HG03432 (cell line): ENCODE data around the gene SSX2IP.
"Not testable (repeated sequence)": the region's sequence is repeated elsewhere in the genome, so short reads cannot be mapped to it uniquely, and the experiment has no call there.

Experiments used
- ATAC-seq: cut with Tn5 transposase; IDR thresholded peaks from one replicate; pipeline ENCODE4 v1.9.1; 2021; ENCODE audit warnings: mild to moderate bottlenecking, moderate library complexity; ENCODE audit not compliant: unreplicated experiment

SSX2IP gene

DNA sequence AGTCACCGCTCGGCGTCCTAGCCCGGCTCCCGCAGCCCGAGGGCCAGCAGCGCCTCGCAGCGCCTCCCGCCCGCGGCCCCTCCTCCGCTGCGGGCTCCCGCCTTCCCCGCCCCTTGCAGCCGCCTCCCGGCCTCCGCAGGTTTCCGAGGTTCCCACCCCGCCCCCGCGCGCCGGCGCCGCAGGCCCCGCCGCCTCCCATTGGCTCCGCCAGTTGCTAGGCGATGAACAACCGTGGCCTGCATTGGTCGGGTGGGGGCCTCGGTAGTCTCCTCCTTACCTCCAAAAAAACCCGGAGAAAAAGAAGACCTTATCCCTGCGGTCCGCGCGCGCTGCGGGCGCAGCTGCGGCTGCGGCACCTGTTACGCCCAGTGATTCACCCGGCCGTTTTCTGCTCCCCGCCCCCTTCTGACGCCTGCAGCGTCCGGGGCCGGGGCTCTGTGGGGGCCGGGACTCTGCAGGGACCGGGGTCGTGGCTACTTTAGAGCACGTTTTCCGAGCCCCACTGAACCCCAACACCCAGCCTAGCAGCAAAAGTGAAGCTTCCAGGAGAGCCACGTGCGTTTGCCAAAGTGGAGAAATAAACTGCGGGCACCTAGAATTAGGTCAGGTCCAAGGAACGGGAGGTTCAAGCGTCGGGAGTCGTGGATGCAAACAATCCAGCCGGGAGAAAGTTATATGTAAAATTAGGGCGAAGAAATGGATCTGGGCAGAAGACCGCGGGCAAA, at the start of gene SSX2IP:
Gene SSX2IP (minus strand): TSS at position 65 of the 725 bp plus-strand sequence. CDS start 19,242 bp downstream, outside the sequence.
- peak; percentile 93 for ATAC-seq

DNA sequence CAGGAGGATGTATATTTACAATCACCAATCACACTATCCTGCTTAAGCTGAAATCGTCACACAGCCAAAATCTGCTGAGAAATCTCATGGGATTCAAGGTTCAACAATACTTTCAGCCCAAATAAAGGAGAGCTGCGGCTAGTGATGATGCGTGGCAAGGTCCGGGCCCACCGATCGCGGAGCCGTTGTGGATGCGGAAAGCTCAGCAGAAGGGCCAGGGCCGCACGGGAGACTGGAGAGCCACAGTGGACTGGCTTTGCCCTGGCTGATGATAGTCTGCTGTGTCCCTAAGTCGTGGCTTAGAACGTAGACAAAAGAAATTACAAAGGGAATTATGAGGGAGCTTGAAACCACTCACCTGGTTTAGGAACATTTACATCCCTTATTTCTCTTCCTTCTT, 48.0 kb upstream of the SSX2IP start:
- no peak for ATAC-seq

- no peak for ATAC-seq
These were observed 47.3 kb upstream of the SSX2IP start for GRCh38 chr1:84737590-84737989.

GRCh38 chr1:84736944-84737343, 46.7 kb upstream of the SSX2IP start:
- ATAC-seq: no peak

- no peak for ATAC-seq
These were observed 46.2 kb upstream of the SSX2IP start for GRCh38 chr1:84736445-84736844.

DNA sequence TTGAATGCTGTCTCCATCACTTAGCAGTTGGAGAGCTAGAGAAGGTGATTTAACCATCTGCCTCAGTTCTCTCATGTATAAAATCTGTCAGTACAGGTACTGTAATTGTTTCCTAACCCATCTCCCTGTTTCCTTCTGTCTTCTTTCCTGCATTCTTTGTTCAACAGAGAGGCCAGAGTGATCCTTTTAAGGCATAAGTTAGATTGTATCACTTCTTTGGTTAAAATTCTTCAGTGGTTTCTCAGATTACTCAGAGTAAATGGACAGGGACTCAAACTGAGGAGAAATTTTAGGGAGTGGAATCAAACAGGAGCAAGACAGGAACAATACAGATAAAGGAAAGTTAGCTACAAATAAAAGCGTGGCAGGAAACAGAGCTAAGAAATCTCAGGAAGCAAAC, 45.2 kb upstream of the SSX2IP start:
- ATAC-seq: no peak

GRCh38 chr1:84732520-84732919, 42.3 kb upstream of the SSX2IP start:
- ATAC-seq: no peak

DNA sequence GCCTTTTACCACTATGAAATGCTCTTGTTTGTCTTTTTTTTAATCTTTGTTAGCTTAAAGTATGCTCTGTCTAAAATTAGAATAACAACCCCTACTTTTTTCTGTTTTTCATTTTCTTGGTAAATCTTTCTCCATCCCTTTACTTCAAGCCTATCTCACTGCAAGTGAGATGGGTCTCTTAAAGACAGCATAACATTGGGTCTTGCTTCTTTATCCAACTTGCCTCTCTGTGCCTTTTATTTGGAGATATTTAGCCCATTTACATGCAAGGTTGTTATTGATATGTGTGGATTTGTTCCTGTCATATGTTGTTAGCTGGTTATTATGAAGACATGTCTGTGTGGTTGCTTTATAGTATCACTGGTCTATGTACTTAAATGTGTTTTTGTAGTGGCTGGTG, 41.3 kb upstream of the SSX2IP start:
- ATAC-seq: no peak

- ATAC-seq: not testable (repeated sequence)
These were observed 37.5 kb upstream of the SSX2IP start for GRCh38 chr1:84727711-84728110.

- no peak for ATAC-seq
These were observed 36.6 kb upstream of the SSX2IP start for GRCh38 chr1:84726593-84727499.

DNA sequence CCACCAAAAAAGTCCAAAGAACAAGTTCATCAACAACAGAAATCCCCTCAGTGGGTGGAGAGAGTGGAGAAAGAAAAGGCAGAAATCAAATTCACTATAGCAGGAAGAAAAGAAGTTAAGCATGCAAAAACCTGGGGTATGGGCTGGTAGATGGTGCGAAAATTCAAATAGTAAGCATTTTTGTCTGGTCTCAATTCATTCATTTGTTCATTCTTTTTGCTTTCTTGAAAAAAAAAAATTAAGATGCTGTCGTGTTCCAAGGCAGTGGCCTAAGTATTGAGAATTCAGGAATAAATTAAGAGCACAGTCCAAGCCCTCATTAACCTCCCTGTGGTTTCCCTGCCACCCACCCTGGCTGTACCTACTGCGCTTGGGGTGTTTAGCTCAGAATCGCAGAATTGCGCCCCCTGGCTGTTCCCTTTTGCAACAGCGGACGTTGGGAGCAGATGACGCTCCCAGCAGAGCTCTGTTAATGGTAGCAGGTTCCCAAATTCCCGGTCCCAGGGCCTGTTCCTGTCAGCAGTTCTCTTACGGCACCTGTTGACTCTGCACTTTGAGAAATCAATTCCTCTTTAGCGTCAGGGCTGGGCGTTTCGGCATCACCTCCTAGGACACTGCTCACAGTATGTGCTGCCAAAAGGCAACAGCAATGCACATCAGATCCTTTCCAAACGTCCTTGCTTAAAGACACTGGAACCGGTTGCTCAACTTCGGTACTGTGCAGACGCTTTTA, 34.0 kb upstream of the SSX2IP start:
- no peak for ATAC-seq

GRCh38 chr1:84722794-84723193, 32.5 kb upstream of the SSX2IP start:
- ATAC-seq: no peak

DNA sequence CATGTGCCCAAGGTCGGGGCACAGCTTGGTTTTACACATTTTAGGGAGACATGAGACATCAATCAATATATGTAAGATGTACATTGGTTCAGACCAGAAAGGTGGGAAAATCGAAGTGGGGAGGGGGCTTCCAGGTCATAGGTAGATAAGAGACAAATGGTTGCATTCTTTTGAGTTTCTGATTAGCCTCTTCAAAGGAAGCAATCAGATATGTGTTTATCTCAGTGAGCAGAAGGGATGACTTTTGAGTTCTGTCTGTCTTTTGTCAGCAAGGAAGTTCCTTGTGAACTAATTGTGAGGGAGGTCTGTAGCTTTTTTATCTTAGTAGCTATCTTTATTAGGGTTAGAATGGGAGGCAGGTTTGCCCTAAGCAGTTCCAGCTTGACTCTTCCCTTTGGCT, 31.6 kb upstream of the SSX2IP start:
- not testable (repeated sequence) for ATAC-seq

DNA sequence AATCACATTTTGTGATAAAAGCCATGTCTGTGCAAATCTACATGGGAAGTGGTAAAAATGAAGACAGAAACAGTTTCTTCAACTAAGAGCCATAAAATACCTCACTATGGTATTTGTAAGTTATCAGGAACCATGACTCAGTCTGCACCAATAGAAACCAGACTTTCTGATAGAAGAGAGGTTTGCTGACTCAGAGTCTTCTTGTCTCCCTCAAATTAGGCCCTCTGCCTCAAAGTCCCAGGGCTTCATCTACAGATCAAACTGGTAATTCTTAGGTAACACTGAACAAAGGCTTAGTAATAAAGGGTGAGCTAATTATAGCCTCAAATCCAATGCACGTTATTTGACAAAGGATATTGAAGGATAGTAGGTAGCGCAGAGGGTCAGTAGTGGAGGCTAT, 30.9 kb upstream of the SSX2IP start:
- ATAC-seq: no peak

DNA sequence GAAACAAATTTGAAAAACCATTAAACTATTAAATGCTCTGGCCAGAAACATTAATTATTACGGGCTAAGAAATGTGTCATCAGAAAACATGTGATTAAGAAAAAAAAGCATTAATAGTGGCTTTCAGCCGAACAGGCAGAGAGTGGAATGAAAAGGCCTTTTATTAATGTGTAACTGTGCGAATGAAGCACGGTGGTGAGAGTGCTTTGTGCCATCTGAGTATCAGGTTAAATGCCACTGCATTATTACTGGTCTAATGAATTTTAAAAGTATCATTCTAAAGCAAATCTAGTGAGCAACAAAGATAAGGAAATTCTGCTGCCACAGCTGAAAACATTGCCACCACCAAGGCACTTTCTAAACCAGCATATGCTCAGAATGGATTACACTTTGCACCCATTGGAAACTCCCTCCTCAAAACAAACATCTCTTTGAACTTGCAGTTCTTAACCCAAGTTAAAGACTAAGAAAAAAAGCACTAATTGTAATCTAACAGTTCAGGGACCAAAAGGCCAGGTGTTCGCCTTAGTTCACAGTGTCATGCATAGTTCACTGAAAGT, 30.0 kb upstream of the SSX2IP start:
- ATAC-seq: peak; percentile 75

- ATAC-seq: no peak
These were observed 29.4 kb upstream of the SSX2IP start for GRCh38 chr1:84719543-84720217.

- ATAC-seq: no peak
These were observed 25.2 kb upstream of the SSX2IP start for GRCh38 chr1:84715342-84716019.

GRCh38 chr1:84712276-84712874, 22.1 kb upstream of the SSX2IP start:
- ATAC-seq: no peak

DNA sequence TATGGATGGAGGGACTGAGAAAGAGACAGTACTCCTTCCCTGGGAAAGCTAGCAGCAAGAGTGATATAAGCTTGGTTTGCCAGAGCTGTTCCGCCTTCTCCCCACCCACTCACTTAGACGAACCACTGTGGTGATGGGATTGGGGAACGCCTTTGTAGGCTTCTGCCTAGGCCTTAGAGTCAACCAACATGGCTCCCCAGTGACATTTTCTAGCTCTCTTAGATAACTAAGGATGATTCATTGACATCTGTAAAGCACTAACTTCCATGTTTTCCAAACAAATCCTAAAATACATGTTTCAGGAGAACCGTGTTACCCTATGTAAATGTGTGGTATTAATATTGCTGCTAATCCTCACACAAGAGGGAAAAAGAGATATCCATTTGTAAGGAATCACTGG, 21.6 kb upstream of the SSX2IP start:
- ATAC-seq: no peak

GRCh38 chr1:84711121-84711520, 20.9 kb upstream of the SSX2IP start:
- no peak for ATAC-seq
